ENCODE measurements around the gene B3GALT6.

GRCh38 chr1:1279028-1279427, 47.0 kb downstream of the B3GALT6 start:
- TF ChIP-seq, protein P1, sequence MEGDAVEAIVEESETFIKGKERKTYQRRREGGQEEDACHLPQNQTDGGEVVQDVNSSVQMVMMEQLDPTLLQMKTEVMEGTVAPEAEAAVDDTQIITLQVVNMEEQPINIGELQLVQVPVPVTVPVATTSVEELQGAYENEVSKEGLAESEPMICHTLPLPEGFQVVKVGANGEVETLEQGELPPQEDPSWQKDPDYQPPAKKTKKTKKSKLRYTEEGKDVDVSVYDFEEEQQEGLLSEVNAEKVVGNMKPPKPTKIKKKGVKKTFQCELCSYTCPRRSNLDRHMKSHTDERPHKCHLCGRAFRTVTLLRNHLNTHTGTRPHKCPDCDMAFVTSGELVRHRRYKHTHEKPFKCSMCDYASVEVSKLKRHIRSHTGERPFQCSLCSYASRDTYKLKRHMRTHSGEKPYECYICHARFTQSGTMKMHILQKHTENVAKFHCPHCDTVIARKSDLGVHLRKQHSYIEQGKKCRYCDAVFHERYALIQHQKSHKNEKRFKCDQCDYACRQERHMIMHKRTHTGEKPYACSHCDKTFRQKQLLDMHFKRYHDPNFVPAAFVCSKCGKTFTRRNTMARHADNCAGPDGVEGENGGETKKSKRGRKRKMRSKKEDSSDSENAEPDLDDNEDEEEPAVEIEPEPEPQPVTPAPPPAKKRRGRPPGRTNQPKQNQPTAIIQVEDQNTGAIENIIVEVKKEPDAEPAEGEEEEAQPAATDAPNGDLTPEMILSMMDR (IDR thresholded peaks at IDR 0.05), result no peak
- no peak for TF ChIP-seq POLR2A (IDR thresholded peaks at IDR 0.05)

Measured in uterus (tissue), 2 donors.